HG03025 (cell line): ENCODE measurements around the gene SFXN5.

ENCODE experiments used
- ATAC-seq: cut with Tn5 transposase; IDR thresholded peaks from one replicate; pipeline ENCODE4 v1.9.1; 2021; ENCODE audit warnings: mild to moderate bottlenecking, moderate library complexity; ENCODE audit not compliant: unreplicated experiment, low FRiP score

The SFXN5 gene

DNA sequence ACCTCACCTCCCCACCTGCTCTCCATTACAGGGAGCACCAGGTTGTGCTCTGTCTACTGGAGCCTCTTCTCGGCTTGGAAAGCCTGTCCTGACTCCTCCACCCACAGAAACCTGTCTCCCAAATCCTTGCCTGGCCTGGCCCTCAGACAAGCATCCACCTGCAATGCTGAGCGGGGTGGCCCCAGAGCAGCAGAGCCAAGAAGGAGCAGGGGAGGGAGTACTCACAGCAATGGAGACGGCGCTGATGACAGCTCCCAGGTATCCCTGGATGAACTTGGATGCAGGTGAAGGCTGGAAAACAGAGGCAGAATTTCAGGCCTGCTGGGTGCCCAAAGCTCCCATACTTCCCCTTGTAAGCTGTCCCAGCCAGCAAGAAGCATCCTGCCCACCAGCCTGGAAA is 72.8 kb downstream of the SFXN5 start:
- no peak for ATAC-seq

DNA sequence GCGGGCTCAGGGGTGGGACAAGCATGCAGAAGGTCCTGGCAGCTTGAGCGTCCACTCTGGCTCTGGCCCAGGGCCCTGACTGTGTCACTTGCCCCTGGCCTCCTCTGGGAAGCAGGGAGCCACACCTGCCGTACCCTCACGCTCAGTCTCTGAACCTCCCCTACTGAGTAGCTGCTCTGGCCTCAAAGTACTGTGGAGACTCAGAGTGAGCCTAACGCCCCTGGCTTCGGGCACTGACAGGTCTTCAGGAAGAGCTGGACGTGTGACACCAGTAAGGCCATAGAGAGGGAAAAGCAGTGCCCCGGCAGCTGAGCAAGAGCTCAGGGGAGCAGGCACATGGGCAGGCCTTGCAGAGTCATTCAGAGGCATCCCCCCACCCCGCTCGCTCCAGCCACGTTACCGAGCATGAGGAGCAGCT is 73.3 kb downstream of the SFXN5 start:
- ATAC-seq: no peak

DNA sequence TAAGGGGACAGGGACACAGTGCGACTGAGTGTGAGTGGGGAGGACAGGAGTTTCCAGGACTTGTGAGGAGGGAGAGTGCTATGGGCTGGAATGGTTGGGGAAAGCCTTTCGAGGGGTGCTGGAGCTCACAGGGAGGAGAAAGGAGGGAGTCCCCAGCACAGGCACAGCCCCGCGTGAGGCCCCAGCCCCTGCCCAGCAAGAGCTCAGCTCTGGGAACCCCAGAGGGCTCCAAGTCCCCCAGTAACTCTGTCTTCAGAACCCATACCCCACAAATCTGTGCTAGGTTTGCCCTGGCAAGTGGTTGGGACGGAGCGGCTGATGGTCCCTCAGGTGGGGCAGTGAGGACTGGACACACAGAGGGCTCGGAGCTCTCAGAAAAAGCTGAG is 75.4 kb downstream of the SFXN5 start:
- no peak for ATAC-seq

DNA sequence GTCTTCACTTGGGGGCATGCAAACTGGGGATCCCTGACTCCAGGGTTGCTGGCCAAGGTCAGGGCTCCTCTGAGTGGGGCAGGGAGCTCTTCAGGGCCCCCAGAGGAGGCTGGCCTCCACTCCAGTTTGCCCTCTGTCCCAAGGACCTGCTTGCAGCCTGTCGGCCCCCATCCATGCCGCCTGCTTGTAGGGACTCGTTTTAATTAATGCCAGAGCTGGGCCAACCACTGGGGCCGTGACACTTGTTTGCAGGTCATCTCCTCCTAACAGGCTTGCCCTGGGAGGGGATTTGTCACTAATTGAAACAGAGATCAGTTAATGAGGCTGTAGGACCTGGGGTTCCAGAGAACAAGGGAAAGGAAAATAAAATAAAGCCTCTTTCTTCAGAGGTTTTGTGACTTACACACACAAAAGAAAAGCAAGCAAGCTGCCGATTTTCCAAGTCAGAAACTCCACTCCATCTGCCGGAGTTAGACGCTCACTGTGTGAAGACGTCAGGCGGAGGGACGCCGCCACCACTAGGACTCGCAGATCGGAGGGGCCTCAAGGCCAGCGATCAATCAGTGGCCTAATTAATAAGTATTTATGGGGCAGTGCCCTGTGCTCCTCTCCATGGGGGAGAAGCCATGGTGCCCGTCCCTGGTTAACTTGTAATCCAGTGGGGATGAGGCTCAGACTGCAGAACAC is 75.9 kb downstream of the SFXN5 start:
- ATAC-seq: no peak

DNA sequence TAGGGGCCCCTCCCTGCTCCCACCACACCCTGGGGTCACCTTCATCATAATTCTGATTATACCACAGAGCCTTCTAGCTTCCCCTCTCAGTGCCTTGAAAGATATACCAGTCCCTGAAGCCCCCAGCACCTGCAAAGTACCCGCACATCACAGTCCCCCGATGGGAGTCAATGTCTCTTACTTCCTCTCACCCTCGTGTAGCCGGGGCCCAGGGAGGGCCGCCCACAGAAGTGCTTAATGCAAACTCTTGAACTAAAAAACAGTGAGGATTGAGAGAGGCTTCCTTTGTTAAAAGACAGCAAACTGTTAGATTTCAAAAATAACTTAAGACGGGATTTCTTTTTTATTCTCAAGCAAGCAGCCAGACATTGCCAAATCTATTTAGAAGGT is 76.5 kb downstream of the SFXN5 start:
- no peak for ATAC-seq

DNA sequence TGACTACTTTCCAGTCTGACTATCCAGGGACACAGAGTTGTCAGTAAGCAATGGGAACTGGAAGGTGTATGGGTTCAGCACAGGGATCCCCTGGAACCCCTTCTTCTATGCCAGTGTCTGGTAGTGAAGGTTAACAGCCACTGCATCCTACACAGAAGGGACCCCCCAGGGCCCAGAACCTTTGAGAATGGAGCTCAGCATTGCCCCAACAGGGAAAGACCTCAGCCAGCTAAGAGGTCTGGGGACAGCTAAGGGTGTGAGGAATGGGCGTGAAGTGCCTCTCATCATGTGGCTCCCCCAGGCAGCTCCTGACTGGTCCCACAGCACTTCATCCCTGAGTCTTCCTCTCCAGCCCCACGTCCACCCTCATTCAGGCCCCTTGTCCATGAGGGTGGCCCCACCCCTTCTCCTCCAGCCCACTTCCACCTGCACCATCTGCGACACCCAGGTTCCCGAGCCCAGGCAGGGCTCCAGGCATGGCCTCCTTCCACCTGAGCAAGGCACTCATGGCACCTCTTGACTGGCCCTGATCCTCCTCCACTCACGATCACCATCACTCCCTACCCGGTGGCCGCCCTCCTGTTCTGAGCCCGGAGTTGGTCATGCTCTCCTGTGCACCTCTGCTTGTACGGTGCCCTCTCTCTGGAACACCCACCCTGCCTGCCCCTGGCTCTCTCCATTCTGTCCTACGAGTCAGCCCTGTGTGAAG is 77.1 kb downstream of the SFXN5 start:
- ATAC-seq: no peak

DNA sequence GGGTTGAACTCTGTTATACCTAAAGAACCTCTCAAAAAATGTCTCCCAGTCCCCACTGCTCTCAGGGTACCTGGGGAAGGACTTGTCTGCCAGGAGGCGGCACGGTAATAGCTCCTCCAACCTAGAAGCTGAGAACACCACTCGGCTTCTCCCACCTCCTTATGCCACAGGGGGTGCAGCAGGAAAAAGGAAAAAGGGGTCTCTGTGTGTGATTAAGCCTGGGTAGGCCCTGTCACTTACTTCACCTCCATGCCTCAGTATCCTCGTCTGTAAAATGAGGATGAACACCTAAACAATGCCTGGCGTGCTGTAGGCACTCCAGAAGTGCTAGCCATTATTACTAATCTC is 77.6 kb downstream of the SFXN5 start:
- ATAC-seq: no peak

DNA sequence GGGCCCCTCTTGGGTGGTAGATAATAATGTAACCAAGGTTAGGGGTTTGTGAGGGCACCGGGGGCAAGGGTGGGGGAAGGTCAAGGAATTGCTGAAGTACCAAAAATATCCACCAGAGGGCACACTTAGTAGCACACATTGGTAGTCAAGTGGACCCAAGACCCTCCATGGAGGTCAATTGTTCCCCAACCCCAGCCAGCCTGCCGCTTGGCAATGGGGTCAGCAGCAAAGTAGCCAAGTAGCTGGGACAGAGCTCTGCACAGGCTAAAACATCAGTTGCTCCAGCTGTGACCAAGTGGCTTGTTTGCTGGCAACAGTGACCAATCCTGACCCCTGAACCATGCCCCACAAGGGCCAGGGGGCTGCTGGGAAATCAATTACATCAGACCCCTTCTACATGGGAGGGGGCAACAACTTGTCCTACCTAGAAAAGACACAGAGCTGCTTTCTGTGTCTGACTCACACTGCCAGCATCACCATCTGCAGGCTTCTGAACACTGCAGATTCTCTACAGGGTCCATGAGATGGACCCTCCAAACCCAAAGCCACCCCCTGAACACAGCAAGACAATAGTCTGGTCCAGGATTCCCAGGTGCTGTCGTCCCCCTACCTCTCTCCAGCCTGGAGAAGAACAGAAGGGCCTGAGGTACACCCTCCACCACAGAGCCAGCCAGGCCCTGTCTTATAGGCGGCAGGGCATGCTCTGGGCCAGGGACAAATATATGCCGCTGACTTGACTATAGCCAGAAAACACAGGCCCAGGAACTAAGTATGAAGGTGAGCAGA is 78.2 kb downstream of the SFXN5 start:
- ATAC-seq: no peak

DNA sequence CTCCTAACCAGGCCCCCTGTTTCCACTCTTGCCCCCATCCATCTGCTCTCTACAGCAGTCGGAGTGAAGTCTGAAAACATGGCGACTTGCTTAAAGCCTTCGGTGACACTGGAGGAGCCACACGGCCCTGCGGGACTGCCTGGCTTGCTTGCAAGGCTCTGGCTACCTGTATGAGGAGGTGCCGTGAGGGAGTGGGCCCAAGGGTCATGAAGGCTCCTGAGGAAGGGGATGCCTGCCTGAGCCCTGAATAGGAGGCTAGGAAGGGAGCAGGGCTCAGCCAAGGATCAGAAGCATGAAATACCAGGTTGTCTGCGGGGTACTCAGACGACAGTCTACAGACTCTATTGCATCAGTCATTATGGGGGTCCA is 78.8 kb downstream of the SFXN5 start:
- ATAC-seq: no peak

DNA sequence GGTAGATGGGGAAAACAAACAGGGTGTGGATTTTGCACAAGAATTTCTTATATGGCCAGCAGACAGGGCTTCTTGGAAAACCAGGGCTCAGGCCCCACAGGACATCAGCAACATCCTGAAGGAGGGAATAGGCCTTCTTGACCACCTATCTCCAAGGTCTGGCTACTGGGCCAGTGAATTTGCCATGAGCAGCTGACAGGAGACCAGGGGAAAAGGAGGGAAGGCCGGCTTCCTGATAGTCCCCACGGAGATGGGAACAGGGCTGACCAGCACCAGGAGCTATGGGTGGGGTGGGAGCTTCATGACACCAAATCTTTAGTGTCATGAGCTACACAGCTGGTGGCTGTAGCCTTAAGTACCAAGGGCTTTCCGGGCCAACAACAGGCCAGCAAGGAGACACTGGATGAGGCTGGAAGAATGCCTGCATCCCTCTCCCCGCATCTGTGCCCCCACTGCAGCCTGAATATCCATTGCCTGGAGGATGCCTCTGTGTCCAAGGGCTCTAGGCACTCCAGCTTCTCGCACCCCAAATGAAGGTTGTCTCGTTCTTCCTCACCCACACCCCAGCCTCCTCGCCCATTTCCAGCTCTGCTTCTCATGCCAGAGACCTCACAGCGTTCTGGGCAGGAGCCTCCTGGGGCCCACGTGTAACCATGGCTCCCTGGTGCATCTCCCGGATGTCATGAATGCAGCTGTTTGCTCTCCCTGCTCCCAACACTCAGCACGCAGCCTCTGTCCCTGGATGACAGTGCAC is 79.4 kb downstream of the SFXN5 start:
- no peak for ATAC-seq

DNA sequence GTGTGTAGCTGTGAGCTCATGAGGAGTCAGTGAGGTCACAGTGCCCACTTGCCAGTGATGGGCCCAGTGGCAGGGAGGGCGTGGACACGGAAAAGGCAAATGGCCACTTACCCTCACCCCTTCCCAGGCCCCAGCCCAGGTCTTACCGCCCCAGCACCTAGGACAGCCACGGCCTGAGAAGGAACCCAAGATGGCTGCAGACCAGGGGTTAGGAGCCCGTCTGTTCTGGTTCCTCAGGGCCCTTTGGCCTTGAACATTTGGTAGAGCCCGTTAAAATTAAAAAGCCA is 80.1 kb downstream of the SFXN5 start:
- no peak for ATAC-seq

DNA sequence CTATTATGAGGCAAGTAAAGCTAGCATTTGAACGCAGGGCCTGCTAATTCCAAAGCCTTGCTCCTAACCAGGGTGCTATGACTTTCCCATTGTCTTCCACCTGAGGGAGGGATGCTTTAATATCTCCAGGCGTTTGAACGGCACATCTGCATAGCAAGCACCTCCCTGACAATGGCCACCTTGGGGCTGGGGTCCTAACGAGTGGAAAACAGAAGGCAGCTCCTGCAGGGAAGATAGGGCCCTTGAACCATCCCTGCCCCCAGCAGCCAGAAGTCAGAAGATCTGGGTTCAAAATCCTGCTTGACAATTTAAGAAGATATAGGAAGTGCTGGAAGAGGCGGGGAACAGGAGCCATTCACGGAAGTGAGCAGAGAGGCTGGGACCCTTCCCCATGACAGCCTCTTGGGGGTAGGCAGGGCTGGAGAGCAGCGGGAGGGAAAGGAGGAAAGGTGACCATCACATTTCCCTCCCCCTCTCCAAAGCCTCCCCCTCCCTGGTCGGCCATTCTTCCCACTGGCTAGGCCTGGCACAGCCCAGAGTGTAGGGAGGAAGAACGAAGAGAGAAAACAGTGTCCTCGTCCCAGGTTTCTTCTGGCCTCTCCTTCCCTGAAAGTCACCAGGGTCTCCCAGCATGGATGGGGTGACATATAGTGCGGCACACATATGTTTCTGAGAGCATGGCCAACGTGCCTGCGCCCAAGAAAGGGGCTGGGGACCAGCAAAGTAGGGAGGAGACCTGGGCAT is 80.6 kb downstream of the SFXN5 start:
- no peak for ATAC-seq

DNA sequence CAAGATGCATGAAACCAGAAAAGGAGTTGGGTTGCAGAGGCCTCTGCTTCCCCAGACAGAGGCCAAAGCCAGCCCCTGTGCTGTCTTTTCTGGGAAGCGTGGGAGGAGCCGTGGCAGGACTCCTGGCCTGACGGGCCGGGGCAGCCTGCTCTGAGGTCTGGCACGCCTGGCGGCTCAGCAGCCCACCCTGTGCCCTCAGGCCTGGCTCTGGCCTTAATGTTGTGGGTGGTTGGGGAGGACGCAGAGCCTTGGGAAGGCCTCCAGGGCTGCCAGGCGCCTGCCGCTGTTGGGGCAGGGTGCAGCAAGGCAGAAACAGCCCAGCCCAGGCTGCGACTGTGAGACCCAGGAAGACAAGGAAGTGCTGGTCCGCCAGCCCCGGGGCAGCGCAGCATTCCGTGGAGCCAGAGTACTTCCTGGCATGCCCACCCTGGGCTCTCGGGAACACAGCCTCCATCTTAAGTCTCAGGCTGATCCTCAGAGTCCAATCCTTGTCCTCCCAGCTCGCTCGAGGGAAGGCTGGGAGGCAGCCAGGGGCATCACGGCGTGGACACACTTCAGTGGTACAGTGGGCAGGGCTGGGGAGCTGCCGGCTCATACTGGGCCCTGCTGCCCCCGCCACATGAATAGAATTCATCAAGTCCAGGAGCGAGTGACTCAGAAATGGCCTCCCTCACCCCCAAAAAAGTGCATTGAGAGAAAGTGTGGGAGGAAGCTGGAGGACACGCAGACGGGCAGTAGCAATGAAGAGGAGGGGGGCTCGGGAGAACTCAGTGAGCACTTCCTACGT is 81.5 kb downstream of the SFXN5 start:
- ATAC-seq: no peak

DNA sequence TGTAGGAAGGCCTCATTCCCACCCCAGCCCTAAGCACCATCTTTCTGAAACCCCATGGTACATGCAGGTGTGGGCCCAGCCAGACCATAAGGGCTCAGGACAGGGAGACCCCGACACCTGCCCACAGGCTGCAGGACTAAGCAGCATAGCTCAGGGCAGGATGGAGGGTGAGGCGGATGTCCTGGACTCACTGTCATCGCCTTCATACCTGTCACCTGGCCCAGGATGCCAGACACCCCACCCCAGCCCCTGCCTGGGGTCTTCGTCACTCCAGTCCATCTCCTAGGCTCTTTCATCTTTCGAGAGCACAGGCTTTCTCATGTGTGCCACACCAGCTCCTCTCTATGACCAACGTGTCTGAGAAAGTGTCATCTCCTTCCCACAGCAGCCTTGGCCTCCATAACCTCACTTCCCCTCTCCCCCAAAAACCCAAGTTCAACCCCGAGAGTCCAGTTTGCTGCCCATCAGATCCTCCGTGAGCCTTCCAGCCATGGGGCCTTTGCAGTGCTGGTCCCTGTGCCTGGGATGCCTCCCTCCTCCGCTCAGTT is 82.7 kb downstream of the SFXN5 start:
- ATAC-seq: no peak

DNA sequence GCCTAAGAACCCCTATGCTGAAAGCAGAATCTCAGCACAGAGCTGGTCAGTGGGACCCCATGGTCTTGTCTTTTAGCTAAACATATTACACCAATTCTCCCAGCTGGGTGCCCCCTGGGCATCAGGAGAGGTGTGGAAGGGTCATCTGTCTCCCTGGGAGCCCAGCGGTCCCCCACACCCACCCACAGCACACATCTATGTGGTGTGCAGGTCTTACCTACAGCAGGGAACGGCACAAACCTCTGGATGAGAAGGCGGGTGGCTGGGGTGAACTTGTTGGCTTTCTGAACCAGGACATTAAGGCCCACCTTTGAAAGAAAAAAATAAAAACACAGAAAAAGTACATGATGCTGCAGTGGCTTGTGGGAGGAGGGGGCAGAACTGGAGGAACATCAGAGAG is 83.5 kb downstream of the SFXN5 start:
- ATAC-seq: no peak

DNA sequence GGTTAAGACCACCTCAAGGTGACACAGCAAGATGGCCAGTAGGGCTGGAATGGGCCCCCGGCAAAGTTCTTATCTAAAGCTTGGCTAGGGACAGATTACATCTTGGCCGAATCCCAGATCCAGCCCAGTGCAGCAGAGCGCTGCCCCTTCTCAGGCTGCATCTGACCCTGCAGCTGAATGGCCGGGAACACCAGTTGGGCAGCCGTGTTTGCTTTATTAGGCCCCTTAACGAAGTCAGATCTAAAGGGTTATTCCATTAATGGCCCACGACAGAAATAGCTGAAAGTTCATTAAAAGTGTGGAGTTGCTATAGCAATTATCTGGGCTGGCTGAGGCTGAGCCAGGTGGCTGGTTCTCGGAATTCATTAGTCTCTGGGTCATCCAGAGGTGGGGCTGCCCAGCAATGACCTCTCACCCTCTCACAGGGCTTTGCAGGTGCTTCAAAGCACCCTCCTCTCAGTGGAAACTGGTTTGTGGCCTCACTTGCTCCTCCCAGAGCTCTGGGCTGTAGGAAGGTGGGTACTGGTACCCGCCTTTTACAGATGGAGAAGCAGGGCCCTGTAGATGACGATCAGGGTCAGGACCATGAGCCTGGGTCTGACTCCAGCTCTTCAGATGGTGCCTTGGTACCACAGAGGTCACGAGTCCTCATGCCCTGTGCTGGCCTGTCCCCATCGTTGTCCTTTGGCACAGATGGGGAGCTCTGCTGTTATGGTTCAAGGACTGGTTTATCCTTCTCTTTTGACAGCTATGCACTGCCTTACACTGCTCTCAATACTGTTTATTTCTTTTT is 85.4 kb downstream of the SFXN5 start:
- ATAC-seq: no peak

DNA sequence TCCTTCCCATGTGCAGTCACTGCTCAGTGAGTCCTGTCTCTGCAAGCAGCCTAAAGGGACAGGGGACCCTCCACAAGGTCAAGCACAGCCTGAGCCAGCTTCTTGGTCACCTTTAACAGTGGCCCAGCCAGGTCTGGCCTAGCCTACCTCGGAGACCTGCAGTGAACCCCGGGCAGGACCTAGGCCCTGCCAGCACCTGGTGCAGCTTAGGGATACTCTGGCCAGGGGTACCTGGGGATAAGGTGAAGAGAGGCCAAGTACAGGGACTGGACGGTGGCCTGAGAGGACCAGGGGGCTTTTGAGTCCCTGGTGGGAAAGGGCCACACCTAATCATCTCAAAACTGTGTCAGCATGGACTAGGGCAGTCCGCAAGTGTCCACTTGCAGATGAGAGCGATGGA is 86.4 kb downstream of the SFXN5 start:
- no peak for ATAC-seq

DNA sequence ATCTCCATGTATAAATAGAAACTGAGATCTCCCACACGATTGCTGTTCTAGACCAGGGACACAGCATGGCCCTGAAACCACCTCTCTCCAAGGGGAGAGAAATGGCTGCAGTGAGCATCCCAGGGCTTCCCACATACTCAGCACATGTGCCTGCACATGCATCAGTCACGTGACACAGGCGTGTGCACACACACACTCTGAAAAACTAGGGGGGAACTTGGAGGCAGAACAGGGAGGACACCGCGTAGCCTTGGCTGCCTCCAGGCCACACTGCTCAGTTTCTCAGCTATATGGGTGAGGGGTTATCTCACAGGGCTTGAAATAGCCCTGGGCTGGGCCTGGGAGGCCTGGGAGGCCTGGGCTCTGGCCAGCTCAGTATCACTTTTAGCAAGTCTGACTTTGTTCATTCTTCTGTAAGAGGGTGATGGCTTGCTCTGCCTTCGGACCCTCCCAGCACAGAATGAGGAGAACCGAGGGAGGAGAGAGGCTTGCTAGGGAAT is 87.3 kb downstream of the SFXN5 start:
- ATAC-seq: no peak
